Fibroblast of the aortic adventitia (primary cell): ENCODE measurements around the gene SRC. TPM values are rescaled to one million over a fixed set of nuclear protein-coding genes. Genes with fewer than 3 reads are reported as not detected.

Experiments used
- DNase-seq: peaks from one replicate; pipeline ENCODE4 v3.0.0-alpha.2; 2010; ENCODE audit warnings: low read depth
- H3K4me3 ChIP-seq: 2 replicates; pipeline ENCODE4 v1.5.1; 2011; ENCODE audit warnings: low read depth, mild to moderate bottlenecking, control low read depth, low read length, moderate library complexity
- total RNA-seq: library from RNA; depleted of rRNA; stranded (reverse); fragments of >200 nt; gene quantifications from 2 replicates; pipeline ENCODE4 v1.2.3, GENCODE V29; 2012; ENCODE audit warnings: low replicate concordance
- TF ChIP-seq, protein P1 (sequence below): IDR thresholded peaks from 2 replicates; pipeline ENCODE4 v1.5.1; 2011; ENCODE audit warnings: mild to moderate bottlenecking, low read length, control low read depth, inconsistent platforms; ENCODE audit not compliant: insufficient read depth

Gene SRC
- total RNA-seq, 1 donor: 19.1 TPM

DNA sequence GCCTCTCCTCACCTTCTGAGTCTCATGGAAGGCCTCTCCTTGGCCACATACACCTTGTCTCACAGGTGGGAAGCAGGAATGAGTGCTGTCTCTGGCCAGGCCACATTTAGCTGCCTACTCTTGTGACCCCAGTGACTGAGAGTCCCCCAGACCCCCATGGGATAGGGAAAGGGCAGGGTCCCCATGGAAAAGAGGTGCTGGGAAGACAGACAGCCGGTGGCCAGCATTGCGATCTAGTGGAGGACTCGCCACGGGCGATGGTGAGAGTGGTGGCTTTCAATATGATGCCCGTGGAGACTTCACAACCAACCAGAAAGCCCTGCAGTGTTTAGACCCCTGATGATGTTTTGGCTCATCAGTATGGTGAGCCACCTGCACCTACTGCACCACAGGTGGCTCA, 36.6 kb upstream of the SRC start:
- no peak for DNase-seq
- TF ChIP-seq, protein P1, sequence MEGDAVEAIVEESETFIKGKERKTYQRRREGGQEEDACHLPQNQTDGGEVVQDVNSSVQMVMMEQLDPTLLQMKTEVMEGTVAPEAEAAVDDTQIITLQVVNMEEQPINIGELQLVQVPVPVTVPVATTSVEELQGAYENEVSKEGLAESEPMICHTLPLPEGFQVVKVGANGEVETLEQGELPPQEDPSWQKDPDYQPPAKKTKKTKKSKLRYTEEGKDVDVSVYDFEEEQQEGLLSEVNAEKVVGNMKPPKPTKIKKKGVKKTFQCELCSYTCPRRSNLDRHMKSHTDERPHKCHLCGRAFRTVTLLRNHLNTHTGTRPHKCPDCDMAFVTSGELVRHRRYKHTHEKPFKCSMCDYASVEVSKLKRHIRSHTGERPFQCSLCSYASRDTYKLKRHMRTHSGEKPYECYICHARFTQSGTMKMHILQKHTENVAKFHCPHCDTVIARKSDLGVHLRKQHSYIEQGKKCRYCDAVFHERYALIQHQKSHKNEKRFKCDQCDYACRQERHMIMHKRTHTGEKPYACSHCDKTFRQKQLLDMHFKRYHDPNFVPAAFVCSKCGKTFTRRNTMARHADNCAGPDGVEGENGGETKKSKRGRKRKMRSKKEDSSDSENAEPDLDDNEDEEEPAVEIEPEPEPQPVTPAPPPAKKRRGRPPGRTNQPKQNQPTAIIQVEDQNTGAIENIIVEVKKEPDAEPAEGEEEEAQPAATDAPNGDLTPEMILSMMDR: no peak
- H3K4me3 ChIP-seq: no peak overlapping the region

DNA sequence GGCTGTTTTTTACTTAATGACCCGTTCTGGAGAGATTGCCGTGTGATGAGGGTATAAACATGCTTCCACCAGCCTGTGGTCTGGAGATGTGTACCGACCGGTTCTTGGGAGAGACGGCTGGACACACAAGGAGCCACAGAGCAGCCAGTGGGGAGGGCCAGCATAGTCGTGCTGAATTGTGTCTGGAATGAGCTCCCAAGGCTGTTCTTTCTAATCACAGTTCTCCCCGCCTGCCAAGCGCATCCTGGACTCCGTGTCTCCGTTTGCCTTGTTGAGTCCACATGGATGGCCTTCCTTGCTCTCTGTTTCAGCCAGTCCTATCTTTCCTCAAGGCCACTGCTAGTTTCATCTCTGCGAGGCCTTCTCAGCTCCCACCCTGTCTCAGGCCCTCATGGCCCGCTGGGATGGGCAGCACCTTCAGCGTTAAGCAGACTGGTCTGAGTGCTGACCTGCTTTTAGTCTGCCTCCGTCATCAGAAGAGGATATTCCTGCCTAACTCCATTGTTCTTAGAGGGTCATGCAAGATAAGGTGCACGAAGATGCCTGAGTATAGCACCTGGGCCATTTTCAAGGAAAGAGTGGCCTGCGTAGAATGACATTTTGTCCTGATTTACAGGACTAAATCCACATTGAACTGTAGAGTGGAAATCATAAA, 35.9 kb upstream of the SRC start:
- TF ChIP-seq, protein P1: no peak
- no peak for DNase-seq
- no peak overlapping the region for H3K4me3 ChIP-seq

DNA sequence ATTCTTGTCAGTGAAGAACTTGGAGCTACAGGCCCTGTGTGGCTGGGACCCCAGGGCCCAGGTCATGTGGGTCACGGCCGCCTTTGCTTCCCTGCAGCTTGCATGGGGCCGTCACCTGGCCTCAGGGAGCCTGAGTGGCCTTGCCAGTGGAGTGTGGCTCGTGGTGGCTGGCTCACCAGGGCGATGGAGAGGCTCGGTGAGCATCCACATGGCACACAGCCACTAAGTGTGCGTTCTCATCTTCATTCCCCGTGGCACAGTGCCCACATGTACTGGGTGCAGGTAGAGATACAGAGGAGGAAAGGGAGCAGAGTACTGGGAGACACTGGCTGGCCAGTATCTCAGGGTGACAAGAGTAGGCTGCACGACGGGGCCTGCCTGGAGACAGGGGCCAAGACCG, 35.0 kb upstream of the SRC start:
- no peak for DNase-seq
- TF ChIP-seq, protein P1: no peak
- H3K4me3 ChIP-seq: no peak overlapping the region

DNA sequence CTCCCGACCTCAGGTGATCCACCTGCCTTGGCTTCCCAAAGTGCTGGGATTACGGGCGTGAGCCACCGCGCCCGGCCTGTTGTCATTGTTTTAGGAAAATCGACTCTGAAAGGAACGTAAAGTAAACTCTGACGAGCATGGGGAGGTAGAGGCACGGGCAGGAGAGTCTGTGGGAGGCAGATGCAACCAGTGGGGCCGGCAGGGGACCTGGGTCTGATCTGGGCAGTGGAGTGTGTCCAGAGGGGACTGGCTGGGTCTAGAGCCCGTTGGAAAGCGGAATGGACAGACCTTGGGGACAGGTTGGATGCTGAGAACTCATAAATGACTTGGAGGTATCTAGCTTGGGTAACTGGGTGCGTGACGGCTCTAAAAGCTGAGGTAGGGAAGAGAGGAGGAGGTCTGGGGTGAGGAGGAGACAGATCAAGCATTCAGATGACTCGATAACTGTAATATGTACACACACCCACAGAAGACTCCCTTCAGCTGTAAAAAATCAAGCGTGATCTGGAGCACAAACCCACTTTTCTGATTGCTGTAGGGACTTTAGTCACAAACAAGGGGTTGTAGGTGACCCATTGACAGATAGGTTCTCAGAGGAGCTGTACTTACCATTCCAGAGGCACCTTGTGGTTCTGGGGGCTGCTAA, 34.1 kb upstream of the SRC start:
- no peak overlapping the region for H3K4me3 ChIP-seq
- no peak for DNase-seq
- TF ChIP-seq, protein P1: no peak

DNA sequence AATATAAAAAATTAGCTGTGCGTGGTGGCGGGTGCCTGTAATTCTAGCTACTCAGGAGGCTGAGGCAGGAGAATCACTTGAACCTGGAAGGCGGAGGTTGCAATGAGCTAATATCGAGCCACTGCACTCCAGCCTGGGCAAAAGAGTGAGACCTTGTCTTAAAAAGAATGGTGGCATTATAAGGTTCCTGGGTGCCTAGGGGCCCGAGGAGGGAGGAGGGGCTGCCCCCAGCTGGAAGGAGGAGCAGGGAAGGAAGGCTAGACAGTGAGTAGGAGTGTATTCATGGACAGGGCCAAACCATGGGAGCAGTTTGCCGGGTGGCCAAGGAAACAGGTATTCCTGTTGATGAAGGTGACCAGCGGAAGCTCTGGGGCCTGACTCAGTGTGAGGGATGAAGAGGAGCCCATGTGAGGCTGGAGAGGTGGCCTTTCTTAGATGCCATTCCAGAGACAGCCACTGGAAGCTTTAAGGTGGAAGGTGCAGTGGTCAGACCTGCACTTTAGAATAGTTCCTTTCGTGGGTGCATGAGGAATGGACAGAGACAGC, 32.3 kb upstream of the SRC start:
- H3K4me3 ChIP-seq: no peak overlapping the region
- TF ChIP-seq, protein P1: no peak
- DNase-seq: no peak

DNA sequence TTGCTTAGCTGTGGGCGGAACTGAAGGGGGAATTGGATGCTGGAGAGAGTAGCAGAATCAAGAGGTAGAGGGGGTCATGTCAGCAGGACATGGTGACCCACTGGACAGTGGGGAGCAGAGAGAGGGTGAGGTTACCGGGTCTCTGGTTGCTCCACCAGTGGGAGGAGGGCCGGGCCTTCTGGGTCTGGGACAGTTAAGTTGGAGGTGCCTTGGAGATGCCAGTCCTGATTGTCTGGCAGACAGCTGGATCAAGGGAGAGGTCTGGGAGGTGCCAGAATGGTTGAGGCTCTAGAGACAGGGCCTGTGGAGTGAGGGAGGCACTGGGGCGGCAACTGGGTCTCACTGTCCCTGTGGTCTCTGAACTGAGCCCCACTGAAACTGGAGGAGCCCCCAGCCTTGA, 31.8 kb upstream of the SRC start:
- TF ChIP-seq, protein P1: no peak
- DNase-seq: no peak
- no peak overlapping the region for H3K4me3 ChIP-seq
